HG02763 (cell line): ENCODE results near the gene UNC5A.

Source experiments
- ATAC-seq: cut with Tn5 transposase; IDR thresholded peaks from one replicate; pipeline ENCODE4 v1.9.1; 2021; ENCODE audit warnings: mild to moderate bottlenecking, moderate library complexity; ENCODE audit not compliant: unreplicated experiment

The UNC5A gene

DNA sequence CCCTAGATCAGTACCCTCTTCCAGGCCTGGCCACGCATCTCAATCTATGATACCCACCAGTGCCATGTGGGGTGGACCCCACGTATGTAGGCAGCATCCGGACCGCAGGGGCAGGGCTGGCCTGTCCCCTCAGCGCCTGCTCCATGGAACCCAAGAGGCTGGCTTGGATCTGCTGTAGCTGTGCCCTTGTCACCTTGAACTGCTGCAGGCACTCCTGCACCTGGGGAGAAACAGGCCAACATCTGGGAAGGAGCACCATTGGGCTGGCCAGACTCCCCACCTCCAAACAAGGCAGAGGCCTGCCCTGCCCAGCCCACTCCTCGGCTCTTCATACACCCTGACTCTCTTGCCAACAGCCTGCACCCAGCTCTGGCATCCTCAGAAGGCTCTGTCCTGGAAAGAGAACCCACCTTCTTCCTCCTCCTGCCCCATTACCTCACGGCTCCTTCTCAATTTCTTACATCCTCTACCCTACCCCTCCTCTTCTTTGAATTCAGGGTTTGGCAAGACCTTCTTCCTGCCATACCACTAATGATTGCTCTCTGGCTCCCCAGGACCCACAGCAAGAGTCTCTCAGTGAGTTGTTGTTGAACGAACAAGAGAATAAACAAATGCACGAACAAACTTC is 81.1 kb downstream of the UNC5A start:
- ATAC-seq = no peak

DNA sequence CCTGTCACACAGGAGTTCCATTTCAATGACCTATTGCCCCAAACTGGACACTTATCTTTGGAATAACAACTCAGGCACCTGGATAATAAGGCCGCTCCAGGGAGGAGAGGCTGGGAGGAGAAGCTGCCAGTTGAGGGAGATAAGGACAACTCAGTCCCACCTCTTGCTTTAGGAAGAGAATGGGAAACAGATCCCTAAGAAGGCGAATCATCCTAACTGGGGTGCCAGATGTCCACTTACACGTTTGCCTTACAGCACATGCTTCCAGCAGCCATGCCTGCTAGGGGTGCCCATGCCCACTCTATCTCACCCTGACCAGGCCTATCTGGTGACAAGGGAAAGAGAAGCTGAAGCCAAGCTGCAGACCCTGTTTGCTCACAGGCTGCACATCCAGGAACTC is 82.3 kb downstream of the UNC5A start:
- ATAC-seq = no peak

DNA sequence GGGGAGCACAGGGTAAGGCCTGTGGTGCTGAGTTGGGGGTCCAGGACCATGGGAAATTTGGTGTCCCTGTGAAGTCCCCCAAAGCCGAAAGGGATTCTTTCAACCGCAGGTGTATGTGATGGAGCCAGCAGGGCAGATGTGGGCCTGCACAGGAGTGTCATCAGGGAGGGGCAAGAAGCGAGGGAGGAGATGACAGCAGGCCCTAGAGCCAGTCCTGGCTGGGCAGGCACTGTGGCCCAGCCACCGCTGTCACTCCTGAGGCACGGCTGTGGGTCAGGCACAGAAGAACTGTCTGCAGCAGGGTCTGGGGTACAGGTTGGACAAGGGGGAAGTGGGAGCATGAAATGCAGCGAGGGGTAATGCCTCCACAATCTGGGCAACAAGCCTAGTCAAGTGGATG is 83.9 kb downstream of the UNC5A start:
- no peak for ATAC-seq

DNA sequence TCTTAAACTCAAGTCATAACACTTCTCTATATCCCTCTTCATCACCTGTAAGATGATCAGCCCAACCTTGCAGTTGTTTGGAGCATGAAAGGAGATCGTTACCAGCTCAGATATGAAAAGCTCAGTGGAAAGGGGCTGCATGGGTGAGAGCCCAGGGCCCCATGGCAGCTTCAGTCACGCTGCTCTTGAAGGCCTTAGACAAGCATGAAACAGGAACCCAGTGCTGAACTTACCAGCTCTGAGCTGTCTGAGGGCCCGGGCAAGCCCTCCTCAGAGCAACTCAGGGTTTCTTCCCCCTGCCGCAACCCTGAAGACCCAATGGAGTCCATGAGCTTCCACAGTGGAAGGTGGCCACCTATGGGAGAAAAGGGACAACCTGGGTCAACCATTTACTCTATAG is 85.5 kb downstream of the UNC5A start:
- no peak for ATAC-seq

DNA sequence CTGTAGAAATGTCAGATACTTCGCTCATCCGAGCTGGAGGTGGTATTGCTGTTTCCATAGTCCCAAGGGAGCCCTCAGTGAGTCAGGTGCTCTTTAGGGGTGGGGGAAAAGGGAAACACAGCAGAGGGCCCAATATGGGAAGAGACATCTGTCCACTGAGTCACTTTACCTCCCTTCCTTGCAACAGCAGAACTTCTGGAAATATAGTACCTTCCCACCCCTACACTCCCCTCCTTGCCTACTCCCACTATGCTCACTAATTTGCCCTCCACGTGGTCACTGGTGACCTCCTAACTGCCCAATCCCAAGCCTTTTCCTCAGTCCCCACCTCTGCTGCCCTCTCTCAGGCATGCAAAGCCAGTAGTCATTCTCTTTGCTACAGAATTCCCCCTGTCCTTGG is 86.9 kb downstream of the UNC5A start:
- ATAC-seq = no peak

DNA sequence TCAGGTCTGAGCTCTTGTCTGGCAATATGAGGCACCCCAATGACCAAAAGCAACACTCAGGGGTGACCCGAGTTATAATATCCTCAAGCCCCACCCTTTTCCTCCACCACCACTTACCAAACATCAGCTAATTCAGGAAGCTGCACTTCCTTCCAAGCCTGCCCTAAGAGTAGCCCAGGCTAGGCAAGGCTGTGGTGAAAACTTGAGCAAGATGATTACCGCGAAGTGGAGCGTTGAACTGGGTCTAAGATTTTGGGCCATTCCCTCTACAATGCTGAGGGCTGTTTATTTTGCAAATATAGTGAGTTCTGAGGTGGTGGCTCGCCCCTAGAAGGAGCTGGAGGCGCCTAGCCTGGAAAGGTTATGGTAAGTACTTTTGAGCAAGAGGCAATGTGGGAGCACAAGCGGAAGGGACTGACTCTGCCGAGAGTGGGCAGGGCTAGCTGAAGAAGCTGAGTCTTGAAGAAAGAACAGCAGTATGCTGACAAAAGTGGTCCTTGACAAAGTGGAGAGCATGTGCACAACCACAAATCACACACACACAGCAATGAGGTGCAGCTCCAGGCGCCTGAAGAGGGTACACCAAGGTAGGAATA is 89.0 kb downstream of the UNC5A start, which contains the start of gene HK3:
Gene HK3 (minus strand): TSS at position 51 of the 596 bp plus-strand sequence. CDS start 3,187 bp downstream, outside the sequence.
- no peak for ATAC-seq

DNA sequence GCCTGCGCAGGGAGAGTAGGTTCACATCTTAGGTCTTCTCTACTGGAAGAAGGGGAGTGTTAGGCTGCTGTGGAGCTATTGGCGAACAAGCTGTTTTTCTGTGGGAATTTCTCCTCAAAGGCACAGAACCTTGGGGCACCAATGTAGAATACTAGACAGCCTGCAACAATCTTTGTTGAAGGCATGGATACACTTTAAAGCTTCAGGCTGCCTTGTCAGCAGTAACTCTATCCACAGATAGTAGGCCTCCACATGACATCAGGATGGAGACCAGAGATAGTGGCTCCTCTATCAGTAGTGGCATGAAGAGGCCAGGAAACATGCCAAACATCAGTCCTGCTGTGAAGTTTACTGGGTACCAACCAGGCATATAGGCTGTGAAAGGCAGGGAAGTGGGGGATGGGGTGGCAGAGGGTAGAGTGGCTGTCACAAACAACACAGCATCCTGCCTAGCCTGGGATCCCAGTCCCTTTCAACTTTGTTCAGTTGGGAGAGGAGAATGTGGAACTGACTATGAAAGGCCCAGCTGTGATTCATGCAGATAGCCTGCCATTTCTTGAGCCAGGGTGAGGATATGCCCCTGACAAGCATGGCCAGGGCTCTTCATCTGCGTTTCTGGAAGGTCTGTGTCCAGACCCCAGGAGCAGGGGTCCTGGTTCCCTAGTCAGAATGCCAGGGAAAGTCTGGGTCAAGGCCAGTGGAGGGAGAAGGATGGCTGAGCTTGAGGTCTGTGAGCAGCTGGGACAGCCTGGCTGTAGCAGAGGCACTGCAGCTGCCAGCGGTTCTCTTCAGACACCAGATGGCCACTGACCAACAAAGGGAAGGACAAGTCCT is 89.8 kb downstream of the UNC5A start:
- no peak for ATAC-seq

DNA sequence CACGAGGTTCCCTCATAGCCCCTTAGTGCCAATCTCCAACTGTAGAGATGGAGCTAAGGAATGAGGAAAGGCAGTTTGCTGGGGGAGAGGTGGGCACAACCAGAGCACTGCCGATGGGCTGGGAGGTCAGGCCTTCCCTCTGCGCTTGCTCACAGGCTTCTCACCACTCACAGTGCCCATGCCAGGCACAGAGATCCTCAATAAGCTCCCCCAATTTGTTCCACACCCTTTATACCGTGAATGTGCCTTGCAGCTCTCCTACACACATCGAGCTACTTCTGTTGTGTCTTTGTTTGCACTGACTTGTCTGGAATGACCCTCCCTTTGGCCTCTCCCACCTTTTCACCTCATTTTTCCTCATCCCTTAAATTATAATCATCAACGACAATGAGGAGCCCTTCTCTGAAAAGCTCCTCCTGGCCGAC is 90.4 kb downstream of the UNC5A start:
- ATAC-seq = no peak

DNA sequence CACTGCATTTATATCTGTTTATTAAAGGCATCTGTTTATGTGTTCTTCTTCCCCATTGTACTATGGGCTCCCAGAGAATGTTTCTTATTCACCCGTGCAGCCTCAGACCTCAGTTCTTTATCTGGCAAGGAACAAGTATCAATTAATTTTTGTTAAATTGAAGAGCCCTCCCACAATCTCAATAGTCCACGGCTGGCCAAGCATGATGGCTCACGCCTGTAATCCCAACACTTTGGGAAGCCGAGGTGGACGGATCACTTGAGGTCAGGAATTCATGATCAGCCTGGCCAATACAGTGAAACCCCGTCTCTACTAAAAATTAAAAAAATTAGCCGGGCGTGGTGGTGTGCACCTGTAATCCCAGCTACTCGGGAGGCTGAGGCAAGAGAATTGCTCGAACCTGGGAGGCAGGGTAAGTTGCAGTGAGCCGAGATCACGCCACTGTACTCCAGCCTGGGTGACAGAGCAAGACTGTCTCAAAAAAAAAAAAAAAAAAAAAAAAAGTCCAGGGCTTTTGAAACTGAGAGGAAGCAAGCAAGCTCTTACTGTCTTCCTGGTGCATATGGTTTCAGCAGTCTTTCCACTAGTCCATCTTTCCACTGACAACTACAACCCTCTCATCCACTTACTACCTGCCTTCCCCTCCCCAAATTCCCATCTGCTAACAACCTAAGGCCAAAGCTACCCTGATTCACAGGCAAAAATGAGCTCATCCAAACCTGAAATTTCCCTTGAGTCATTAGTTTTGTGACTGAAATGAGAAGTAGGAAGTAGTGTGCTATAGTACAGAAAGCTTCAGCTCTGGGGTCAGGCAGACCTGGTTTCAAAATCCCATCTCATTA is 91.1 kb downstream of the UNC5A start:
- ATAC-seq = peak; percentile 46

DNA sequence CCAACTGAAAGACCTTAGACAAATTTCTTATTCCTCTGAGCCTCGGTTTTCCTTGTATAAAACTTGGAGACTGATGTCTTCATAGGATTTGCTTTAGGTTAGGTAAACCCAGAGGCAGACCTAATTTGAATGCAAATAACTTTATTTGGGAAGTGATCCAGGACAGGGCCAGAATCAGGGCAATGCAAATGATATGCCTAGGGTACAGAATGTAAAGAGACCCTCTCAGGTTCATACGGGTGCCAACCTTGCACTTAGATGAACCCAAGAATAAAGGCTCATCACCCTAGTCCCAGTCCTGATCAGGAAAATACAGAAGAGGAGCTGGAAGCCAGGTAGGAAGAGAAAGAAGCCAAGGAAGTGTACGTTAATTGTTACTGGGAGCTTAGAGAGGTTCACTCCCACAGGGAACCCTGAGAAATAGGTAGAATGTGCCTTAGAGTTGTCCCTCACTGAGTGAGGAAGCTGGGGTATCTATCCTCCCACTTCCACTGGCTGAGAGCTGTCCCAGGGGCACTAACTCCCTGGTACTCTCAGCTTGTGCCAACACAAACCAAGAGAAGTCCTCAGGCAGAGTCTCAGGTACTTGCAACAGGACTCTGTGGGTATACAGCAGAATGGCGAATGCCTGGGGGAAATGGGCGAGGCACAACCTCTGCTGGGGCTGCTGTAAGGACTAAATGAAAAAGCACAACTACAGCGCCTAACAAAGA is 91.9 kb downstream of the UNC5A start:
- no peak for ATAC-seq

DNA sequence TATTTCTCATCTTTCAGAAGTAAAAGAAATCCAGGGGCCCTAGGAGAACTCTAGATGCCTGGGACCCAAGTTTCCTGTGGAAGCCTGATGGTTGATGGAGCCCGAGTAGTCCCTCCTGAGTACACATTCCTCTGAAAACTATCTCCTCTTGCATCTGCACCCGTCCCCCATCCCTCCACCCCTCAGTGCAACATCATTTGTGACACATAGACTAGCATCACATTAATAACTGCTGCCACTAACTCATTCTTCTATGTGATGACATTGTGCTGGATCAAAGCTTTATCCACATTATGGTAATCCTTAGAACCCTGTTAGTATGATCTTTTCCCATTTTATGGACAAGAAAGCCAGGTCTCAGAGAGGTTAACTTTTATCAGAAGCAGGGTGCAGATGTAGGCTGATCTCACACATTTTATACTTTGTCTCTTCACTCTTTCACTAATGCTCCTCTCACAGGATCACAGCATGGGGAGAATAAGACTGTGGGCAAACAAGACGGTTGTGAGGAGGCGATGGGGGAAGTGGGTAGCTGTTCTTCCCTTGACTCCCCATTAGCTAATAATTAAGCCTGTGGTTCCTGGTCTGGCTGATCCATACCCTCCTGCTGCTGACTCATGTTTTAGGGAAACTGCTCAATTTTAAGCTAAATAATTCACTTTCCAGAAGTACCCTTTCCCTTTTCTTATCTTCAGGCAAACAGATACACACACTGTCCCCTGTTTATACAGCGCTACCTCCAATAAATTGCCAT is 92.7 kb downstream of the UNC5A start:
- ATAC-seq = no peak

DNA sequence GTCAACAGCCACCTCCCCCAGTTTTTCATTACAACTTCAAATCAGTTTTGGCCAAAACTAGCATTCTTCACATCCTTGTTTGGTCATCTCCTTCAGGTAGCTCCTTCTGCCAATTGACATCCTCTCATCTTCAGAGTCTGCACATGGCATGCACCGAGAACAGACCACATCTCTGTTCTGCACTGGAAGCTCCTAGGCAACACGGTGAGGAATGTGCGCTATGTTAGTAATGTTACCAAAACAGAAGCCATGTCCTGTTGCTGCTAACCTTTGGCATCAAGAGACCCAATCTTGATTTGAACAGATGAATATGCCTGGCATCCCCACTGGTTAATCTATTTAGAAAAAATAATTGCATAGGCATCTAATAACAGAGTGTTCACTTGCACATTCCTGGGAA is 93.9 kb downstream of the UNC5A start:
- ATAC-seq = no peak

DNA sequence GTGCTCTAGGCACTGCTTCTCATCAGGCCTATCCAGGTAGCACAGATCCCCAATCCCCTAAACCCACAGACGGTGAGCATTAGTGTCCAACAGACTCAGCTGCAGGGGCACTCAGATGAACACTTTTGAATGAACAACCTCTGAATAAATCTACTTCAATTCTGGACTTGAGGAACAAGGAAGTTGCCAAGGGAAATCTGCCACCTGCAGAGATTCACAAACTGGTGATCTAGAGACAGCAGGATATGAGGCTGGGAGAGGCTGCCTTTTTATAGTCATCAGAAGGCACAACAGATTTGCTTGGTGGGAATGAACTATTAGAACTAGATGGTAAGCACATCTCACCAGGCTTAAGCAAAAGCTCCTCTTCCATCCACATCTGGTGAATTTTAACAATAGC is 95.8 kb downstream of the UNC5A start:
- ATAC-seq = no peak

DNA sequence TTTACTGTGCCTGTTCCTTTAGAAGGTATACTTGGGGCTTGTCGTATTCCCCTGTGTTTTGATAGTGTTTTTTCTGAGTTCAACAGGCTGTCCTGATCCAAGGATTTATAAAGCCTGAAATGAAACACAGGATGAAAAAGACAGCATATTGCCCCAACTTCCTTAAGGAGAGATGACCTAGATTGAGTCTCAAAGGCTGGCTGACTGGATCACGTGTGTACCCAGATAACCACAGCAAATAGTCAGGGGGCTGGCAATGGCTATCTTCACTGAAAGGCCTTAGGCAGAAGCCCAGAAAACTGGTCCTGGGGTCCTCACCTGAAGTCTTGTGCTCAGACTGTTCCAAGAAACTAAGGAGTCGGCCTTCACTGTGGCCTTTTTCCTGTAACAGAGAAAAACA is 96.4 kb downstream of the UNC5A start:
- ATAC-seq = no peak

DNA sequence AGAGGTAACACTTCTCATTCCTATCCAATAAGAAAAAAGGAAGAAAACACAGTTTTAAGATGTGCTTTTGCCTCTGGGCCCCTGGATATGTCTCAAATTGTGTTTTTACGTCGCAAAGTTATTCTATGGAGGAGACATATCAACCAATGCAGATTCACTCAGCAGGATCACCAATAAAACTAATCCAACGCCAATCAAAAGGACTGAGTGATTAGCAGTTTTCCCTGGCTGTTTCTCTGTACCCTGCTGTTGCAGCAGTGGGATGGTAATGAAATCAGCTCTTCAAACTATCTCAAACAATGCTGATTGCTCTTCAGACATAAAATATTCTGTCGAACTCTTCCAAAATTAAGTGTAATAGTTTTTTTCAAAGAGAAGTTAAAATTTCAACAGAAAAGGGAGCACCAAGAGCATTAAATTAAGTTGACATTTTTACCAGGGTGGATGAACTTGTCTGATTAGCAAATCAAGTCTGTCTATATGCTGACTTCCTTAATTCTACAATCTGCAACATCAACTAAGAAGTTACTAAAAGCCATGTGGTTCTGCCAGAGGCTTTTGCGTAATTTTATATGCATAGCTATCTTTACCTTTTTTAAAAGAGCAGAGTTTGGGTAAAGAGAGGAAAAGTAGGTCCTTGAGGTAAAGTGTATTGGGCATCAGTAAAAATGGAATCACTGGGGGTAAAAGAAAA is 98.5 kb downstream of the UNC5A start:
- no peak for ATAC-seq

DNA sequence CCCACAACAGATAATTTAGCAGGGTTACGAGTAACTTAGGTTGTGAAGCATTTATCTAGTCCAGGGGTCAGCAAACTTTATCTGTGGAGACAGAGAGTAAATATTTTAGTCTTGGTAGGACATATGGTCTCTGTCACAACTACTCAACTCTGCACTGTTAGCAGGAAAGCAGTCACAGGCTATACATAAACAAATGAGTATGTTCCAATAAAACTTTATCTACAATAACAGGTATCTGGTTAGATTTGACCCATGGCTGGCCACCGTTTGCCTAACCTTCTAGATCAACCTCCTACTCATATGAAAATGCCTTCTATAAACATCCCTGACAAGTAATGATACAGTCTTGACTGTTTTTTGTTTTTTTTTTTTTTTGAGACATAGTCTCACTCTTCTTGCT is 101.8 kb downstream of the UNC5A start:
- no peak for ATAC-seq

DNA sequence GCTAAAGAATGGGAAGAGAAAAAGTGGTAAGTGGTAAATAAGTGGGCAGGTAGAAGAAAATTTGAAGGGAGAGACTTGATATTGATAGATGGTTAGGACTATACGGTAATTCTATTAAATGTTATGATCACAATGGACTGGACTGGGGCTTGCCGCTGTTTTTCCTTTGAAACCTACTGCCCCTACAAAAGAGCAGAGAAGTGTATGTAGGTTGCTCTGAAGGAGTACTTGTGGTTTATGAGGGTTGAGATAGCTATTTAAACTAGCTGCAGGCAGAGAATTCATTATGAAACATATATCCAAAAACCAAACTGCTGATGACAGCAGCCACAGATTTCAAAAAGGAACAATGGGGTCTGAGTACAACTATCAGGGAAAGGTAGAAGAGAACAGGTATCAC is 105.5 kb downstream of the UNC5A start:
- ATAC-seq = no peak

DNA sequence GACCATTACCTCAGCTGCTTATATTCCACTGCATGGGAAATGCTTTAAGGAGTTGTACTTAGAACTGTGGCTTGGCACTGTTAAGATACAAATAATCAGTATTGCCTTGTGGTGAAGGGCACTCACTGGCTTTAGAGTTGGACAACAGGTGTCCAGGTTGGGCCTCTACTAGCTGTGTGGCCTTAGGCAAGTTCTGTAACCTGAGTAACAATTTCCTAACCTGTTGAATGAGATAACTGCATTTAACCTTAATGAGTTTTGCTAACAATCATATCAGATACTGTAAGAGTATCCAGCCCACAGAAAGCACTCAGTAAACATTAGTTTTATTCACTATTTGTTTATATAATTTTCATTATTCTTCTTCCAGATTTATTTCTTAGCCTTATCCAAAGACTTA is 106.0 kb downstream of the UNC5A start:
- no peak for ATAC-seq

DNA sequence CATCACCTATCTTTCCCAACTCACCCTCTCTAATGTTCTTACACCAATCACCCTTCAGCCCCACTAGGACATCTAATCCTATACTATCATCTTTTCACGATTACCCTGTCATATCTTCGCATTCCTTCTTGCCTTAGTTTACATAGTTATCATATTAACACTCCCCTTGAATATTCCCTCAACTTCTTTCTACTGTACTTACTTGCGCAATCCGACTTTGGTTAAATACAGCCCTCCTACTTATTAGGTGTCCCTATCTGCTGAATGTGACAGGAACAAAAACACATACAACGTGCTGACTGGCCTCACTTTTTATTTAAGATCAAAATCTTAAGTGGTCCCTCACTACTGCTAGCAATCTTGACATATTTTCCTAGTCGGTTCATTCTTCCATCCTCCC is 108.3 kb downstream of the UNC5A start:
- ATAC-seq = no peak
